ENCODE measurements around the gene EGFL7.

EGFL7 gene

GRCh38 chr9:136625101-136626065, 37.3 kb upstream of the EGFL7 start:
- DNase-seq = no peak

DNA sequence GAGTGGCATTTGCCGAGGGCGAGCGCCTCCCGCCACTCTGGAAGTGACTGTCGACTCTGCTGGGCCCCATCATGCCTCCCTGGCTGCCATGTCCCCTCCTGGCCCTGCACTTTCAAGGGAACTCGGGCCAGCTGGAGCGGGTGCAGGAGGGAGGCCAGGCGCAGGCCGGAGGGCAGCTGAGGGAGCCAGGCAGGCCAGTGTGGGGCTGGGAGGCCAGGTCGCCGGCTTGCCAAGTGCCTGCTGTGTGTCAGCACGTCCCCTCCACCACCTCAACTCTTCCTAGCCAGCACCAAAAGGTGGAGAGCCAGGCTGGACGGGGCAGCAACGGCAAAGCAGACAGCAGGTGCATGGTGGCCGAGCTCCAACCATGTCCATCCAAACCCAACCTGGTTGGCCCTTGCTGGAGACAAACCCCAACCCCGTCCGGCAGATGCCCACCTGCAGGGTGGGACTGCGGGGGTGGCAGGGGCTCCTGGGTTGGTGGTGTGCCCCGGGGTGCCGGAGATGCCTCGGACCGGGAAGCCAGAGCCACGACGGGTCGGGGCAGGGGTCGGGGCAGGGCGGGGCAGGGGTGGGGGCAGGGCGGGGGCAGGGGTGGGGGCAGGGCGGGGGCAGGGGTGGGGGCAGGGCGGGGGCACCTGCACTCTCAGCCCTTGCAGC, 36.5 kb upstream of the EGFL7 start:
- DNase-seq = no peak

DNA sequence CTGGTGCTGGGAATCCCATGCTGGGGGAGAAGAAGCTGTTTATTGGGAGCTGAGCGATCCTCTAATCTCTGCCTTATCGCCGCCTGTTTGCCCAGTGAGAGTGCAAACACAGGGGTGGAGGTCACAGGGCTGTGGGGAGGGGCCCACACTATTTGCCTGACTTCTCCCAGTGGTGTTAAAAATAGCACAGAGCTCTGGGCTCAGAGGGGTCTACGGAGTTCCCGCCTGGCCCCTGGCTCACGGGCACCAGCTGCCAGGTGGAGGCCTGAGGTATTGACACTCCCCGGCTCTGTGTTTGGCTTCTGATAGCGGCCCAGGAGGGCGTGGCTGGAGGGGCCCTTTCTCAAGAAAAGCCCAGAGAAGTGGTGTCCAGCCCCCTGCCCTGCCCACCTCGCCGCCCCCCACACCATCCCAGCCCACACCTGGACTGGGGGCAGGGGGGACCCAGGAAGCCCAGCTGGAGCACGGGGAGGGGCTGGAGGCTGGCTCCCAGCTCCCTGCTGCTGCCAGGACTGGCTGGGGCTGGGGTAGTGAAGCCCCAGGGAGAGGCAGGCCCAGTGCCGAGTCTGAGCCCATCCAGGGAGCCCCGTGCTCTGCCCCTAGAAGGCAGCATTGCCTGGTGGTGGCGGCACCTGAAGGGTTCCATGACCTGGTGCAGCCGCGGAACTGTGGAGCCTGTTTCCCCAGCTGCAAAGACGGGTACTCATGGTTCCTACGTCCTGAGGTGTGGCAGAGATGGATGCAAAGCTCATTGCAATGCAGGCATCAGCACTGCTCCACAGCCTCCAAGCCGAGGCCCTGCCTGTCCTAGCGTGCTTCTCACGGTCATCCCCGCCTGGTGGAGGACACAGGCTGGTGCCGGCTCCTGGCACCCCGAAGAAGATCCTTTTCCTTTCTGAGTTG, 35.7 kb upstream of the EGFL7 start:
- no peak for DNase-seq

GRCh38 chr9:136627703-136628102, 35.0 kb upstream of the EGFL7 start:
- DNase-seq = no peak

GRCh38 chr9:136628268-136628667, 34.4 kb upstream of the EGFL7 start:
- no peak for DNase-seq

- DNase-seq = no peak
Measured at GRCh38 chr9:136629001-136629878, 33.5 kb upstream of the EGFL7 start.

DNA sequence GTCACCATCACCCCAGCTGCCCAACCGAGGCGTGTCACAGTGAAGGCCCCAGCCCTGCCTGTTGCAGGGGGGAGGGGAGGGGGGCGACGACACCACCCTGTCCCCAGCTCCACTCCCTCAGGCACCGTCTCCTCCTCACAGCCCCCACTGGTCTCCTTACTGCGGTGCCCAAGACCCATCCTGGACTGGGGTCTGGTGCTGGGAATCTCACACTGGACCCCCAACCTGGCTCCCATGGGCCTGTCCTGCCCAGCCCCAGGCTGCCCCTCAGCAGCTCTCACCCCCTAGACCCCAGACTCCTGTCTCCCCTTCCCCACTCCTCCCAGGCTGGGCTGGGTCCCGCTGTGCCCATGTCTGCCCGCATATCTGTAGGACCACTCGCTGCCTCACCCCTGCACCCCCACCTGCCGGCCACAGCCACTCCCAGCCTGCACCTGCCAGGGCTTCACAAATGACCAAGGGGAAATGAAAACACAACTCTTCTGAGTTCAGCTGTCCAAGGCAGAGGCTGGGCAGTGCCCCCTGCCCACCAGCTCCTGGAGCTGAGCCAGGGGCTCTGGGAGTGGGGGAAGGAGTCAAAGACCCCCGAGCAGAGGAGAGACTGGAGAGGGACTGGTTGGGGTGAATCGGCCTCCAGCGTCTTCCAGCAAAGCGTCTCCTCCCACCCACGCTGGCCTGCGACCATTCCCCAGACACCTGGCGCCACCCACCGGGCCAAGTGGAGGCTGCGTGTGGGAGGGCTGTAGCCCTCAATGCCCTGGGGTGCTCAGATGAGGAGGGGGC, 32.6 kb upstream of the EGFL7 start:
- peak; percentile 54 to 56 for DNase-seq

DNA sequence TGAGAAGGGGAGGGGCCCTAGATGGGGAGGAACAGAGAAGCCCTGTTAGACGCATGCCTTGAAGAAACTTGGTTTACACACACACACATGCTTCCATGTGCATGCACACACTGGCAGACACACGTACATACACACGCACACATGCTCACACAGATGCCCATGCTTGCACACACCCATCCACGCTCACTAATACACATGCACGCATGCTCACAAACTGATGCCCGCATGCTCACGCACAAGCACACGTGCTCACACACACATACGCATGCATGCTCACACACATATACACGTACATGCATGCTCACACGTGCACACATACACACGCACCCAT, 32.1 kb upstream of the EGFL7 start:
- no peak for DNase-seq

- peak; percentile 75 to 76 for DNase-seq
Measured at GRCh38 chr9:136631038-136632000, 31.4 kb upstream of the EGFL7 start.

- DNase-seq = peak; percentile 12 to 32
Measured at GRCh38 chr9:136632072-136632471, 30.6 kb upstream of the EGFL7 start.

DNA sequence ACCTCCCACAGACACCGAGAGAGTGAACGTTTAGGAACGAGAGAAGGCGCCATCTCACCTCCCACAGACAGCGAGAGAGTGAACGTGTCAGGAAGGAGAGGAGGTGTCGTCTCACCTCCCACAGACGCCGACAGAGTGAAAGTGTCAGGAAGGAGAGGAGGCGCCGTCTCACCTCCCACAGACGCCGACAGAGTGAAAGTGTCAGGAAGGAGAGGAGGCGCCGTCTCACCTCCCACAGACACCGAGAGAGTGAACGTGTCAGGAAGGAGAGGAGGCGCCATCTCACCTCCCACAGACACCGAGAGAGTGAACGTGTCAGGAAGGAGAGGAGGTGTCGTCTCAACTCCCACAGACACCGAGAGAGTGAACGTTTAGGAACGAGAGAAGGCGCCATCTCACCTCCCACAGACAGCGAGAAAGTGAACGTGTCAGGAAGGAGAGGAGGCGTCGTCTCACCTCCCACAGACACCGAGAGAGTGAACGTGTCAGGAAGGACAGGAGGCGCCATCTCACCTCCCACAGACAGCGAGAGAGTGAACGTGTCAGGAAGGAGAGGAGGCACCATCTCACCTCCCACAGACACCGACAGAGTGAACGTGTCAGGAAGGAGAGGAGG, 30.1 kb upstream of the EGFL7 start:
- peak; percentile 23 to 31 for DNase-seq

- no peak for DNase-seq
Measured at GRCh38 chr9:136634904-136635303, 27.8 kb upstream of the EGFL7 start.

DNA sequence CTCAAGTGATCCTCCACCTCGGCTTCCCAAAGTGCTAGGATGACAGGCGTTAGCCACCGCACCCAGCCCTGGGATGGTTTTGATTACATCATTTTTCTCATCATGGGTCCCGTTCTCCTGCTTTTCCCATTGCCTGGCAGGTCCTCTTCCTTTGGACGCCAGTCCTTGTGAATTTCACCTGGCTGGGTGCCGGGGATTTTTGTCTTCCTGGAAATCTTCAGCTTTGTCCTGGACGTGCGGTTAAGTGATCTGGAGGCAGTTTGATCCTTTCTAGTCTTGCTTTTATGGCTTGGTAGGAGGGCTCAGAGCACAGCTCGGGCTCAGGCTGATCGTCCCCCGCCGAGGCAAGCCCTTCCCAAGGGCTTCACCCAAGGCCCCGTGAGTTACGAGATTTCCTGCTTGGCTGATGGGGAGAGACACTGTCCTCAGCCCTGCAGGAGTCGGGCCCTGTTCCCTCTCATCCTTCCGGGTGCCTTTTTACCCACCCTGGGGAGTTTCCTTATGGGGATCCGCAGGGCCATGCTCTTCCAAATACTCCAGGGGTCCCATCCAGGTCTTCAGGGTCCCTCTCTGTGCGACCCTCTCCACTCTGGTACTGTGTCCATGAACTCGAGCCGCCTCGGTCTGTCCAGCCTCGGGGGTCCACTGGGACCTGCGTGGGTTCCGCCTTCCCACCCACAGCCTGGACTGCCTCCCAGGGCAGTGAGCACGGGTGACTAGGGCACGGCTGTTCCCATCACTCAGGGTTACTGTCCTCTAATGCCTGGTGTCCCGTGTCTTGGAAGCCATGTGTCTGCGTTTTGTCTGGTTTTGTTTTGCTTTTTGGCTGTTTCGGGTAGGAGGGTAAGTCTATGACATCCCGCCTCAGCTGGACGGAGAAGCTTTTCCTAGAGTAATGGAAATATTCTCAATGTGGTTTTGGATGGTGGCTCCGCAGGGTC, 22.3 kb upstream of the EGFL7 start:
- no peak for DNase-seq

- DNase-seq = no peak
Measured at GRCh38 chr9:136642439-136642921, 20.2 kb upstream of the EGFL7 start.

DNA sequence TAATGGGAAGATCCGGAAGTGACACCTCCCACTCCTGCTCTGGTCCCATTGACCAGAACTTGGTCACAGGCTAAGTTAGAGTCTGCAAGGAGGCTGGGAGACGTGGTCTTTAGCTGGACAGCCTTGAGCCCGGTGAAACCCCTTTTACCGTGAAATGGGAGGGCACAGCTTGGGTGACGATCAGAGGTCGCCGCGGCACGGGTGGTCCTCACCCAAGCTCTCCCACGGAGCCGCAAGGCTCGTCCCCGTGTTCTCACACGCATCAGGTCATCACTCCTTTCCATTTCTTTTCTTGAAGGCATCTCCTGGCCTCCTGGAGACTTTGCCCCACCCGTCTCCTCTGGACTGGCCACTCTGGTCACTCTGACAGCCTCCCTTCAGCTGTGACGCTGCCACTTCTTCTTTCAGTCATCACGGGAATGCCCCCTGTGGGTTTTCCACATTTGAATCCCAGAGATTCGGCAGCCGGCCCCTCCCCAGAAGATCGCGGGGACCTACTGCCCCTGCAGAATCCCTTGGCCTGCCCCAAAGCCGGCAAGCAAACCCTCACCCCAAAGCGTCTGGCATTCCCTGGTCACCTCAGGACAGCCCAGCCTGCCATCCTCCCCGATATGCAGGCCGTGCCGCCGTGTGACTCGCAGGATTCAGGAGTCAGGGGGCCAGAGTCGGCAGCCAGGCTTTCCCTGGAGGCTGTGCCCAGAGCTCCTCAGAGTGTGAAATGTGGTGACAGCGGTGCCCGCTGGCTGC, 18.9 kb upstream of the EGFL7 start:
- DNase-seq = no peak

DNA sequence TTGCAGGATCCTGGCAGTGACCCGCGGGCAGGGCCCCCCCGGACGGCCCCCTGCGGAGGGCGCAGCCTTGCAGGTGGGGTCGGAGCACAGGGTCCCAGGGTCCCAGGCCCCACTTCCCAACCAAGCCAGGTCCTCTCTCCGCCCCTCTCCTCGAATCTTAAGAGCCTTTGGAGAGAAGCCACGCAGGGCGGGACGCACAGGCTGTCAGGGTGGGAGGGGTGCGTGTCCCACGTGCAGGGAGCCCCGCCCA, 18.4 kb upstream of the EGFL7 start:
- no peak for DNase-seq

DNA sequence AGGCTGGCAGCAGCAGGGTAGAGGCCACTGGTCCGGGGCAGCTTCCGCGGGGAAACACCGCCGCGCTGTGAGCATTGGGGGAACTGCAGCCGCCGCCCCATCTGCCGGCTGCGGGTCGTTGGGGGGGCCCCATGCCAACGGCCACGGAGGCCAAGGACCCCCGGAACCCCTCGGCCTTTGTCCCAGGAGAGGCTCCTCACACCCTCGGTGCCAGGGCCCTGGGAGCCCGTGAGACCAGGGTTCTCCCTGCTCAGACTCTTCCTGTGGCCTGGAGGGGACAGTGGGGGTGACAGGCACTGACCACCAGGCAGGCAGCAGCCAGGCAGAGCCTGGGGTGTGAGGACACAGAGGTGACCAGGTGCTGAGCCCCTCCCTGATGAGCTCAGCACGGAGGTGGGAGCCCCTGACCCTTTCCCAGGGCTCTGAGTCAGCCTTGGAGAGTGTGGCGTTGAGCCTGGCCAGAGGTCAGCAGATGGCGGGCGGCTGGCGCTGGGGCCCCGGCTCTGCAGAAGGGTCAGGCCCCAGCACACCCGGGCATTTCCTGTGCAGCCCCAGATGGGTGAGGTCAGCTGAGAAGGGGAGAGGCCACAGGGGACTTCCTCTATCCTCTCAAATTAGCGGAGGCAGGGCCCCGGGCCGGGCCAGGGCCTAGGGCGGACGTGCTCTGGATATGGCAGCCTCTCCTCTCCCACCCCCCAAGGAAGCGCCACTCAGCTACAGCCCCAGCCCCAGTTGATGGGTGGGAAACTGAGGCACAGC, 17.9 kb upstream of the EGFL7 start:
- DNase-seq = peak; percentile 63 to 71
